ENCODE measurements around the gene FLOT2. TPM values are rescaled to one million over a fixed set of nuclear protein-coding genes. Genes with fewer than 3 reads are reported as not detected.
"Not testable (repeated sequence)": the region's sequence is repeated elsewhere in the genome, so short reads cannot be mapped to it uniquely, and the experiment has no call there.

Gene FLOT2
- total and polyA plus RNA-seq, 8 donors, result 32.1 to 65.2 (median 36.9) TPM

- Histone ChIP-seq H3K4me3 (no peak overlapping the region), H3K27me3 (no peaks in the 10 kb centered on the region), H3K9me3 (no peaks in the 10 kb centered on the region), H3K27ac (no peak overlapping the region), H3K4me1 (peaks cover 0 to 5% (median 0%) of the 10 kb centered on the region in 3 donors), H3K36me3 (peaks cover 6 to 61% (median 43%) of the 10 kb centered on the region in 3 donors)
- WGBS, 2 donors, result 82 to 89% methylated on average over 3 of the region's 3 CpGs
- TF ChIP-seq CTCF (IDR thresholded peaks at IDR 0.05), result no peak
- no peak for DNase-seq
- intact Hi-C loops (cut with DNase I), result loop anchor here in 2 of 3 donors (5.0 to 10.0 kb wide), 2 partner anchors 141 to 143 kb away; no protein-coding TSS in a partner anchor
- ATAC-seq, result no peak
- FAIRE-seq, result no peak
These were observed 10.4 kb upstream of the FLOT2 start for GRCh38 chr17:28907709-28908475.

GRCh38 chr17:28906706-28907438 lies 9.3 kb upstream of the FLOT2 start:
- no peak for ATAC-seq
- Histone ChIP-seq H3K27ac (no peak overlapping the region), H3K4me3 (no peak overlapping the region), H3K36me3 (peaks cover 6 to 51% (median 39%) of the 10 kb centered on the region in 3 donors), H3K4me1 (peaks cover 1 to 4% (median 3%) of the 10 kb centered on the region in 3 donors), H3K27me3 (no peaks in the 10 kb centered on the region), H3K9me3 (no peaks in the 10 kb centered on the region)
- 81 to 89% methylated on average over 7 of the region's 7 CpGs for WGBS, 2 donors
- no peak for TF ChIP-seq CTCF (IDR thresholded peaks at IDR 0.05)
- no peak for FAIRE-seq
- intact Hi-C loops (cut with DNase I), result loop anchor here in 2 of 3 donors (5.0 to 10.0 kb wide), 2 partner anchors 140 to 142 kb away; no protein-coding TSS in a partner anchor
- DNase-seq, result no peak

GRCh38 chr17:28906276-28906675 lies 8.7 kb upstream of the FLOT2 start:
- Histone ChIP-seq H3K36me3 (peaks cover 6 to 45% (median 34%) of the 10 kb centered on the region in 3 donors), H3K27me3 (no peaks in the 10 kb centered on the region), H3K4me1 (peaks cover 6 to 7% (median 6%) of the 10 kb centered on the region in 3 donors), H3K4me3 (no peak overlapping the region), H3K9me3 (no peaks in the 10 kb centered on the region), H3K27ac (no peak overlapping the region)
- no peak for DNase-seq
- intact Hi-C loops (cut with DNase I), result loop anchor here in 2 of 3 donors (5.0 to 10.0 kb wide), 2 partner anchors 139 to 141 kb away; no protein-coding TSS in a partner anchor
- no peak for ATAC-seq
- 74 to 75% methylated on average over 9 of the region's 9 CpGs for WGBS, 2 donors
- no peak for TF ChIP-seq CTCF (IDR thresholded peaks at IDR 0.05)
- no peak for FAIRE-seq

DNA sequence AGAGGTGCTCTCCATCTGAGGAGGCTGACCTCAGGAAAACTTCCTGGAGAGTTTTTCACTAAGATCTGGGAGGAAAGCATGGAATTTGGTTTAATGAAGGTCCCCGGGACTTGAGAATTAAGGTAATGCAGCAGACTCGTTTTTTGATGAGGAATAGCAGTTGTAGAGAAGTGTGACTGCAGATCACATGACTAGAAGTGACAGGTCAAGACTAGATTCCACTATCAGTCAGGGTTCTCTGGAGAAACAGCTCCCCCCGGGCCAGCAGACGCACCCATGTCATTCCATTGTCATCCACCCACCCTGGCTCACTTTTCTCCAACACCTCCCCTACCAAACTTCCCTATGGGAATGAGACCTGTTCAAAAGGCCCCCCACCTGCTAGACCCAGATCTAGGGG lies 7.3 kb upstream of the FLOT2 start:
- WGBS, 2 donors, result 48 to 50% methylated on average over 4 of the region's 4 CpGs
- no peaks in the 10 kb centered on the region for H3K27me3 ChIP-seq
- H3K36me3 ChIP-seq, result peaks cover 6 to 30% (median 24%) of the 10 kb centered on the region in 3 donors
- ATAC-seq, result no peak
- peaks cover 6 to 9% (median 6%) of the 10 kb centered on the region in 3 donors for H3K4me1 ChIP-seq
- no peak for FAIRE-seq
- no peak overlapping the region for H3K4me3 ChIP-seq
- intact Hi-C loops (cut with DNase I), result loop anchor here in 2 of 3 donors (5.0 to 10.0 kb wide), 2 partner anchors 137 to 140 kb away; no protein-coding TSS in a partner anchor
- no peak overlapping the region for H3K27ac ChIP-seq
- no peaks in the 10 kb centered on the region for H3K9me3 ChIP-seq
- no peak for TF ChIP-seq CTCF (IDR thresholded peaks at IDR 0.05)
- DNase-seq, result no peak

GRCh38 chr17:28903546-28903841 lies 6.0 kb upstream of the FLOT2 start:
- peak overlapping the region in 1 of 4 donors; percentile 84 for H3K4me3 ChIP-seq
- not testable (repeated sequence) for ATAC-seq, H3K9me3 ChIP-seq, DNase-seq, FAIRE-seq, H3K27me3 ChIP-seq, H3K4me1 ChIP-seq
- peaks cover 0 to 17% (median 16%) of the 10 kb centered on the region in 3 donors for H3K36me3 ChIP-seq
- WGBS, 2 donors, result 51 to 59% methylated on average over 5 of the region's 5 CpGs
- peak overlapping the region in 1 of 4 donors; percentile 70 for H3K27ac ChIP-seq
- intact Hi-C loops (cut with DNase I), result loop anchor here in 1 of 3 donors (10.0 kb wide), 1 partner anchor 139 kb away; no protein-coding TSS in a partner anchor
